AG04449 (cell line): ENCODE results near the gene SEPTIN12.

Experiments used
- CTCF ChIA-PET: fragments of 350-600 bp; formaldehyde crosslinking; extraction: SDS; loops from one replicate; lab custom pipeline; 2021; ENCODE audit warnings: antibody characterized with exemption; lab: Yijun Ruan, JAX
- POLR2A ChIA-PET: fragments of 400-600, 350-600 bp; formaldehyde crosslinking; extraction: SDS; loops from one replicate; lab custom pipeline; 2020; ENCODE audit warnings: antibody characterized with exemption, inconsistent platforms; lab: Yijun Ruan, JAX
- DNase-seq: peaks from one replicate; pipeline ENCODE4 v3.0.0-alpha.2; 2010; ENCODE audit warnings: low read depth, low spot score
- H3K4me3 ChIP-seq: 2 replicates; pipeline ENCODE4 v1.5.1; 2011; ENCODE audit warnings: low read depth, mild to moderate bottlenecking, control low read depth, low read length
- CTCF ChIP-seq: IDR thresholded peaks from one replicate; pipeline ENCODE4 v1.5.1; 2011; ENCODE audit warnings: mild to moderate bottlenecking, moderate library complexity, low read length, control low read depth, inconsistent platforms; ENCODE audit not compliant: insufficient read depth; ENCODE audit errors: missing control alignments

The SEPTIN12 gene

DNA sequence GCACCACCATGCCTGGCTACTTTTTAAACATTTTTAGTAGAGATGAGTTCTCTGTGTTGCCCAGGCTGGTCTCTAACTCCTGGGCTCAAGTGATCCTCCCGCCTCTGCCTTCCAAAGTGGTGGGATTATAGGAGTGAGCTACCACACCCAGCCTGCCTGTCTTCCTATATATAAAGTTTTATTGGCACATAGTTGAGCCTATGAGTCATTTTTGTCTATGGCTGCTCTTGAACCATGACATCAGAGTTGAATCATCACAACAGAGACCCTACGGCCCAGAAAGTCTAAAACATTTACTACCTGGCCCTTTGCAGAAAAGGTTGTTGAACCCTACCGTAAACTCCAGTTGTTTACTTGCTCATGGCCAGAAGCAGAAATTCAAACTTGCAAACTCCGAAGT is 7.9 kb downstream of the SEPTIN12 start:
- POLR2A ChIA-PET: no interaction called here
- TF ChIP-seq CTCF: no peak
- no peak for DNase-seq
- CTCF ChIA-PET: no interaction called here
- H3K4me3 ChIP-seq: no peak overlapping the region

- ChIA-PET POLR2A (no interaction called here), CTCF (no interaction called here)
- DNase-seq: no peak
- H3K4me3 ChIP-seq: no peak overlapping the region
- no peak for TF ChIP-seq CTCF
Measured at GRCh38 chr16:4778050-4778392, 10.1 kb downstream of the SEPTIN12 start.

DNA sequence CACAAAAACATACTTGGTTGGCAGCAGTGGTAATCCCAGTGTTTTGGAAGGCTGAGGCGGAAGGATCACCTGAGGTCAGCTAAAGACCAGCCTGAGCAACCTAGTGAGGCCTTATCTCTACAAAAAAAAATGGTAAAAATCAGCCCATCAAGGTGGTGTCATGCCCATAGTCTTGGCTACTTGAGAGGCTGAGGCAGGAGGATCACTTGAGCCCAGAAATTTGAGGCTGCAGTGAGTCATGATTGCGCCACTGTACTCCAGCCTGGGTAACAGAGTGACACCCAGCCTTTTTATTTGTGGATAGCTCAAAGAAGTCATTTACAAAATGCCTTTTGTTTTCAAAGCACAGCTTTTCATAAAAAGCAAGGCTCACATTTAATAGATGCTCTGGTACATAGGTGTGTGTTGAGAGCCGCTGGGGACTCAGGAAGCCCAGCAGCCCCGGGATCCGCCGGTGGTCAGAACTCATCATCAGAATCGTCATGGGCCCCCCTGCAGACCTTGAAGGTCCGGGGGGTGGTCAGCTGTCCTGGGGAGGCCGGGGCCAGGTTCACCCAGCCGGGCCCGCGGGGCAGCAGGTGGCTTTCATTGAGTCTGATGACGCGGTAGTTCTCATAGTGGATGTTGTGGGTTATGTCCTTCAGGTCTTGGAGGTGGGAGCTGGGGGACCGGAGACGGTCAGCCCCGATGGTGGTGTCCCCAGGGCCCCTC is 10.7 kb downstream of the SEPTIN12 start:
- ChIA-PET POLR2A (no interaction called here), CTCF (no interaction called here)
- H3K4me3 ChIP-seq: no peak overlapping the region
- no peak for TF ChIP-seq CTCF
- no peak for DNase-seq

DNA sequence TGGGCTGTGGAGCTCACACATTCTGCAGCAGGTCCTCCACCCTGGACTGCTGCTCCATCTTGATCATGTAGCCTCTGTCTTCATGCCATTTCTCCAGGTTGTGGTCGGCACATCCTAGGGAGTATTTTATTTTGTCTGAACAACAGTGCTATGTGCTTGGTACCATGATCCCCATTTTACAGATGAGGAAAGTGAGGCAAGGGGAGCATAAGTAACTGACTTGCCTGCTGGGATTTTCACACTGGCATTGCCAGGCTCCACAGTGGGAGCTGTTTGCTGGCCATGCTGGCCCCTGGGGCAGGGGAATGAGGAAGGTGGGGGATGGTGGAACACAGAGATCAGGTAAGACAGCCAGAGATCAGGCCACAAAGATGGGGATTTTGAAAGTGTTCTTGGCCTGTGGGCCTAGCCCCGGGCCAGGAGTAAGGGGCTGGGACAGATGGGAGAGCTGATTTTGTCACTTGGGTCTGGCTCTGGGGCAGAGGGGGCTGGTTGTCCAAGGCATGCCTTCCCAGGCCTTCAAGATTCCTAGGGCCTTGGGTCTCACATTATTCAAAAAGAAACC is 11.9 kb downstream of the SEPTIN12 start:
- ChIA-PET CTCF (no interaction called here), POLR2A (no interaction called here)
- no peak overlapping the region for H3K4me3 ChIP-seq
- no peak for DNase-seq
- no peak for TF ChIP-seq CTCF

DNA sequence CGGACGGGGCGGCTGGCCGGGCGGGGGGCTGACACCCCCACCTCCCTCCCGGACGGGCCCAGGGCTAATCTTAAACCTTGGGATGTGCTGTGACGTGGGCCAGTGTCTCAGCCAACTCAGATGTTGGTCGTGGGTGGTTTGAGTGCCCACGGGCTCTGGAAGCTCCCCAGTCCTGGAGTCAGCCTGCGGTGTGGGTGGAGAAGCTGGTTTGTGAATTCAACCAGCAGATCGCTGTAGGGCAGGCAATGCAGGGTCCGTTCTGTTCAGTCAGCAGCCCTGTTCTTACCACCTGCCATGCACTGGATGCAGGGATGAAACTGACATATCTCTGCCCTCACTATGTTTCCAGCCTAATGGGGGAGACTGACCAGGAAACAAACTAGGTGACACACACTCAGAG is 13.1 kb downstream of the SEPTIN12 start:
- POLR2A ChIA-PET: no interaction called here
- no peak for TF ChIP-seq CTCF
- no peak for DNase-seq
- CTCF ChIA-PET: no interaction called here
- no peak overlapping the region for H3K4me3 ChIP-seq

GRCh38 chr16:4772351-4772750 is 15.8 kb downstream of the SEPTIN12 start:
- DNase-seq: no peak
- TF ChIP-seq CTCF: no peak
- ChIA-PET CTCF (no interaction called here), POLR2A (interaction anchor here (0.7 kb wide), 1 partner anchor 94 kb away, joined by 4 read pairs; no protein-coding TSS in a partner anchor)
- no peak overlapping the region for H3K4me3 ChIP-seq
